ENCODE measurements around the gene ATP13A2. TPM values are rescaled to one million over a fixed set of nuclear protein-coding genes. Genes with fewer than 3 reads are reported as not detected.

The ATP13A2 gene
- polyA plus RNA-seq, 1 of the 3 experiments (the other 2 are of a cell fraction), result 29.3 TPM

- H3K4me1 ChIP-seq (ENCODE audit: control insufficient read depth in 1 of 2, insufficient read depth in 2 of 2, low read depth in 1 of 2, low read length in 1 of 2), result peaks cover 11 to 33% of the 10 kb centered on the region in 2 experiments; a peak in 2 of 4 replicates
- no peak overlapping the region for H3K9ac ChIP-seq
- H3K79me2 ChIP-seq (ENCODE audit: insufficient read depth), result no peaks in the 10 kb centered on the region
- no peaks in the 10 kb centered on the region for H3K9me2 ChIP-seq
- peaks cover 6 to 18% of the 10 kb centered on the region in 2 experiments for H3K36me3 ChIP-seq (replicated peaks in 1 of 2; ENCODE audit: control insufficient read depth in 1 of 2, insufficient read depth in 2 of 2, low read length in 1 of 2)
- POLR2A ChIA-PET, result interaction anchor here (1.0 to 1.8 kb wide), 2 partner anchors 9 to 10 kb away, joined by 3 to 4 read pairs; no protein-coding TSS in a partner anchor
- TF ChIP-seq, protein P1, sequence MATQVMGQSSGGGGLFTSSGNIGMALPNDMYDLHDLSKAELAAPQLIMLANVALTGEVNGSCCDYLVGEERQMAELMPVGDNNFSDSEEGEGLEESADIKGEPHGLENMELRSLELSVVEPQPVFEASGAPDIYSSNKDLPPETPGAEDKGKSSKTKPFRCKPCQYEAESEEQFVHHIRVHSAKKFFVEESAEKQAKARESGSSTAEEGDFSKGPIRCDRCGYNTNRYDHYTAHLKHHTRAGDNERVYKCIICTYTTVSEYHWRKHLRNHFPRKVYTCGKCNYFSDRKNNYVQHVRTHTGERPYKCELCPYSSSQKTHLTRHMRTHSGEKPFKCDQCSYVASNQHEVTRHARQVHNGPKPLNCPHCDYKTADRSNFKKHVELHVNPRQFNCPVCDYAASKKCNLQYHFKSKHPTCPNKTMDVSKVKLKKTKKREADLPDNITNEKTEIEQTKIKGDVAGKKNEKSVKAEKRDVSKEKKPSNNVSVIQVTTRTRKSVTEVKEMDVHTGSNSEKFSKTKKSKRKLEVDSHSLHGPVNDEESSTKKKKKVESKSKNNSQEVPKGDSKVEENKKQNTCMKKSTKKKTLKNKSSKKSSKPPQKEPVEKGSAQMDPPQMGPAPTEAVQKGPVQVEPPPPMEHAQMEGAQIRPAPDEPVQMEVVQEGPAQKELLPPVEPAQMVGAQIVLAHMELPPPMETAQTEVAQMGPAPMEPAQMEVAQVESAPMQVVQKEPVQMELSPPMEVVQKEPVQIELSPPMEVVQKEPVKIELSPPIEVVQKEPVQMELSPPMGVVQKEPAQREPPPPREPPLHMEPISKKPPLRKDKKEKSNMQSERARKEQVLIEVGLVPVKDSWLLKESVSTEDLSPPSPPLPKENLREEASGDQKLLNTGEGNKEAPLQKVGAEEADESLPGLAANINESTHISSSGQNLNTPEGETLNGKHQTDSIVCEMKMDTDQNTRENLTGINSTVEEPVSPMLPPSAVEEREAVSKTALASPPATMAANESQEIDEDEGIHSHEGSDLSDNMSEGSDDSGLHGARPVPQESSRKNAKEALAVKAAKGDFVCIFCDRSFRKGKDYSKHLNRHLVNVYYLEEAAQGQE (IDR thresholded peaks at IDR 0.05; ENCODE audit: low read depth, low read length), result no peak
- TF ChIP-seq JUND (IDR thresholded peaks at IDR 0.05), result no peak
- TF ChIP-seq RXRA (IDR thresholded peaks at IDR 0.05; ENCODE audit: borderline replicate concordance, low read depth), result no peak
- no peak for TF ChIP-seq GABPA (IDR thresholded peaks at IDR 0.05; ENCODE audit: low read depth)
- TF ChIP-seq USF1 (IDR thresholded peaks at IDR 0.05; ENCODE audit: borderline replicate concordance, low read depth), result no peak
- TF ChIP-seq GATA2 (CRISPR knock-in tag; IDR thresholded peaks at IDR 0.05), result no peak
- no peak for TF ChIP-seq MEF2A (IDR thresholded peaks at IDR 0.05; ENCODE audit: borderline replicate concordance, low read depth)
- H2AFZ ChIP-seq (ENCODE audit: low read depth), result no peak overlapping the region
- no peaks in the 10 kb centered on the region for H3K9me3 ChIP-seq
- DNase-seq, result no peak
- CTCF ChIA-PET, result interaction anchor here (0.8 to 20.3 kb wide), 4 partner anchors 8 to 73 kb away, joined by 3 to 408 read pairs (median 12); partner anchors contain the start of gene SDHB
- WGBS (ENCODE audit: low lambda C conversion rate), result 96% methylated on average over 9 of the region's 14 CpGs
- H3K4me2 ChIP-seq, result no peak overlapping the region
- peaks cover 15% of the 10 kb centered on the region; the same call in 1 of the 2 replicates for H4K20me1 ChIP-seq (ENCODE audit: insufficient read depth)
- H3K4me3 ChIP-seq (ENCODE audit: low read depth in 2 of 2, low read length in 1 of 2), result no peak overlapping the region
- H3K27ac ChIP-seq (ENCODE audit: low read depth in 2 of 2, low read length in 1 of 2), result peak overlapping the region in 1 of 2 experiments; percentile 5; a peak in 1 of 4 replicates
- peaks cover 16% of the 10 kb centered on the region for H3F3A ChIP-seq (replicated peaks; ENCODE audit: insufficient read depth)
- H3K27me3 ChIP-seq (ENCODE audit: insufficient read depth), result no peaks in the 10 kb centered on the region
Observed at GRCh38 chr1:16969057-16969611, 42.6 kb downstream of the ATP13A2 start.

DNA sequence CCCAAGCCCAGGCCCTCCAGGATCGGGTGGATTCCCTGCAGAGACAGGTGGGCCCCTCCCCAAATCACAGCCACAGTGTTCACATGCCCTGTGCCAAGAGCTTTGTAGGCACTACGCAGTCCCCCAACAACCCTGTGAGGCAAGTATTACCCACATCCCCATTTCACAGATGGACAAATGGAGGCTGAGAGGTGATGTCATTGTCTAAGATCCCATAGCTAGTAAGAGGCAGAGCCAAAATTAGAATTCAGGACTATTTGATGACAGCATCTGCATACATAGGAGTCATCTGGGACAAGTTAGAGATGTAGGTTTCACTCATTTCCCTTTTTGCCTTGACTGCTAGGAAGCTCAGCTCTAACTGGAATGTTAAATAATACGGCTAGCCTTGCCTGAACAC, 43.4 kb downstream of the ATP13A2 start:
- Histone ChIP-seq H3K9me2 (no peaks in the 10 kb centered on the region), H3K4me3 (ENCODE audit: low read depth in 2 of 2, low read length in 1 of 2) (no peak overlapping the region), H3K79me2 (ENCODE audit: insufficient read depth) (no peaks in the 10 kb centered on the region), H3K4me1 (ENCODE audit: control insufficient read depth in 1 of 2, insufficient read depth in 2 of 2, low read depth in 1 of 2, low read length in 1 of 2) (peaks cover 11 to 33% of the 10 kb centered on the region in 2 experiments; a peak in 2 of 4 replicates), H3K27me3 (ENCODE audit: insufficient read depth) (no peaks in the 10 kb centered on the region), H3F3A (replicated peaks; ENCODE audit: insufficient read depth) (peaks cover 16% of the 10 kb centered on the region), H2AFZ (ENCODE audit: low read depth) (no peak overlapping the region), H3K9ac (no peak overlapping the region), H3K27ac (ENCODE audit: low read depth in 2 of 2, low read length in 1 of 2) (no peak overlapping the region), H3K36me3 (replicated peaks in 1 of 2; ENCODE audit: control insufficient read depth in 1 of 2, insufficient read depth in 2 of 2, low read length in 1 of 2) (peaks cover 6 to 16% of the 10 kb centered on the region in 2 experiments), H3K9me3 (no peaks in the 10 kb centered on the region), H4K20me1 (ENCODE audit: insufficient read depth) (peaks cover 15% of the 10 kb centered on the region; the same call in 1 of the 2 replicates), H3K4me2 (no peak overlapping the region)
- CTCF ChIA-PET, result interaction anchor here (0.8 to 20.3 kb wide), 4 partner anchors 10 to 74 kb away, joined by 3 to 408 read pairs (median 8); partner anchors contain the start of gene SDHB
- no peak for TF ChIP-seq FOXM1 (IDR thresholded peaks at IDR 0.05; ENCODE audit: low read depth)
- no peak for TF ChIP-seq NRF1 (IDR thresholded peaks at IDR 0.05; ENCODE audit: low read depth, low read length)
- no peak for TF ChIP-seq SMC3 (IDR thresholded peaks at IDR 0.05; ENCODE audit: low read depth, low read length)
- no peak for TF ChIP-seq MXI1 (IDR thresholded peaks at IDR 0.05; ENCODE audit: low read depth, low read length)
- TF ChIP-seq, protein P2, sequence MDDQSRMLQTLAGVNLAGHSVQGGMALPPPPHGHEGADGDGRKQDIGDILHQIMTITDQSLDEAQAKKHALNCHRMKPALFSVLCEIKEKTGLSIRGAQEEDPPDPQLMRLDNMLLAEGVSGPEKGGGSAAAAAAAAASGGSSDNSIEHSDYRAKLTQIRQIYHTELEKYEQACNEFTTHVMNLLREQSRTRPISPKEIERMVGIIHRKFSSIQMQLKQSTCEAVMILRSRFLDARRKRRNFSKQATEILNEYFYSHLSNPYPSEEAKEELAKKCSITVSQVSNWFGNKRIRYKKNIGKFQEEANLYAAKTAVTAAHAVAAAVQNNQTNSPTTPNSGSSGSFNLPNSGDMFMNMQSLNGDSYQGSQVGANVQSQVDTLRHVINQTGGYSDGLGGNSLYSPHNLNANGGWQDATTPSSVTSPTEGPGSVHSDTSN (IDR thresholded peaks at IDR 0.05), result no peak
- TF ChIP-seq, protein P3, sequence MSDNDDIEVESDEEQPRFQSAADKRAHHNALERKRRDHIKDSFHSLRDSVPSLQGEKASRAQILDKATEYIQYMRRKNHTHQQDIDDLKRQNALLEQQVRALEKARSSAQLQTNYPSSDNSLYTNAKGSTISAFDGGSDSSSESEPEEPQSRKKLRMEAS (IDR thresholded peaks at IDR 0.05; ENCODE audit: low read depth), result no peak
- POLR2A ChIA-PET, result no interaction called here
- 100% methylated on average over 2 of the region's 3 CpGs for WGBS (ENCODE audit: low lambda C conversion rate)
- DNase-seq, result no peak
